ENCODE results near the gene TMEM59L.

The TMEM59L gene

DNA sequence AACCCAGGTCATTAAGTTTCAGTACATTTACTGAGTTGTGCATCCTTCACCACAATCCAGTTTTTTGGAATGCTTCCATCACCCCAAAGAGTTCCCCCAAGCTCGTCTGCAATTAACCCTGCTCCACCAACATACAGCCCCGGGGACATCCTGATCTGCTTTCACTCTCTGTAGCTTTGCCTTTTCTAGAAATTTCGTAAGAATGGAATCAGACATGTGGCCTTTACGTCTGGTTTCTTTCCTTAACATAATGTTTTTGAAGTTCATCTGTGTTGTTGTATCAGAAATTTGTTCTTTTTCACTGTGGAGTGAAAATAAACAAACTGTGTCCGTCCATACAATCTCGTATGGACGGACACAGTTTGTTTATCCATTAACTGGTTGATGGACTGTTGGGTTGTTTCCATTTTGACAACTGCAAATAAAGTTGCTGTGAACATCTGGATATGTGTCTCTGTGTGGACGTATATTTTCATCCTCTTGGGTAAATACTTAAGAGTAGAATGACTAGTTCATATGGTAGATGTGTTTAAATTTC, 27.1 kb downstream of the TMEM59L start:
- DNase-seq: no peak

DNA sequence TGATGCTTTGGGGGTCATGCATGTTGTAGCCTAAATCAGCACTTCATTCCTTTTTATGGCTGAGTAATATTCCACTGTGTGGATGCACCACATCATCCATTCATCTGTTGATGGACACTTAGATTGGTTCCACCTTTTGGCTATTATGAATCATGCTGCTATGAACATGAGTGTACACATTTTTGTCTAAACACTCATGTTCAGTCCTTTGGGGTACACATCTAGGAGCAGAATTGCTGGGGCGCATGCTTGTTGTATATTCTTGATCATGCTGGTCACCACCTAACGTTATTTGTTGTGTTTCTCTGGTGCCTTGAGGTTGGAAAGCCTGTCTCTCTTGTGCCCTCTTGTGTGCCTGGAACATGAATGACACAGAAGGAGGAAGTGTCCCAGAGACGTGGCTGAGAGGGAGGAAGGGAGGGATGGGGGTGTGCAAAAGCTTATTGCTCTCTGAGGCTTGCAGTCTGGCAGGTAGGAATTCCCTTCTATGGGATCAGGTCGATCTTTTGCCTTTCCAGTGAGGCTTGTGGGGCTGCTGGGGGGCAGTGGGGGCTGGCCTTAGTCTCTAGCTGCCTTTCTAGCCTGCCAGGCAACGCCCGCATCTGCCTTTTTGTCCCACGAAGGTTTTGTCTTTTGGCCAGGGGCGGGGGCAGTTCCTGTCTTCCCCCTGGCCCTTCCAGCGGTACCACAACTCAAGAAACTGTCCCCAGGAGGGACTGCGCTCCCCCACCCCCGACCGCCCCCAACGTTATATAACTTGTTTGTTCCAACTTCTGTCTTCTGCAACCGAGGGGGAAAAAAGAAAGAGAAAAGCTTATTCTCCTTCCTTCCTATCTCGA, 31.7 kb downstream of the TMEM59L start:
- no peak for DNase-seq

DNA sequence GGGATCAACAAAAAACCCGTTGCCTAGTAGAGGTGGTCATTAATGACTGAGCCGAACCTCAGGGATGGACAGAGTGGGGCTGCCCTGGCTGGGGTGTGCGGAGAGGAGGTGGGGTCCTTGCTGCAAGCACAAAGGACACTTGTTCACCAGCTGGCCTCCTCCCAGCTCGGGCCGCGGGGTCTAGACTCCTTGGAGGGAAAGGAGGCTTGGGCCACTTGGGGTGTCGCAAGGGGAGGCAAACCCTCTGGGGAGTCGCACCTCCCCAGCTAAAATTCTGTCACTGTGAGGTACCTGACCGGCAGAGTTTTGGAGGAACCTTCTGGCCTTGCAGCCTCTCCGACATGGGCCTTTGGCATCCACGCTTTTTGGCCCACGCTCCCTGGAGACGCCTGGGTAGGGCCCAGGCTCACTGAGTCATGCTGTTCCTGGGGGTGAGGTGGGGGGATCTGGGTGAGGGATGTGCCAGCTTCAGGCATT, 32.4 kb downstream of the TMEM59L start:
- DNase-seq: no peak

DNA sequence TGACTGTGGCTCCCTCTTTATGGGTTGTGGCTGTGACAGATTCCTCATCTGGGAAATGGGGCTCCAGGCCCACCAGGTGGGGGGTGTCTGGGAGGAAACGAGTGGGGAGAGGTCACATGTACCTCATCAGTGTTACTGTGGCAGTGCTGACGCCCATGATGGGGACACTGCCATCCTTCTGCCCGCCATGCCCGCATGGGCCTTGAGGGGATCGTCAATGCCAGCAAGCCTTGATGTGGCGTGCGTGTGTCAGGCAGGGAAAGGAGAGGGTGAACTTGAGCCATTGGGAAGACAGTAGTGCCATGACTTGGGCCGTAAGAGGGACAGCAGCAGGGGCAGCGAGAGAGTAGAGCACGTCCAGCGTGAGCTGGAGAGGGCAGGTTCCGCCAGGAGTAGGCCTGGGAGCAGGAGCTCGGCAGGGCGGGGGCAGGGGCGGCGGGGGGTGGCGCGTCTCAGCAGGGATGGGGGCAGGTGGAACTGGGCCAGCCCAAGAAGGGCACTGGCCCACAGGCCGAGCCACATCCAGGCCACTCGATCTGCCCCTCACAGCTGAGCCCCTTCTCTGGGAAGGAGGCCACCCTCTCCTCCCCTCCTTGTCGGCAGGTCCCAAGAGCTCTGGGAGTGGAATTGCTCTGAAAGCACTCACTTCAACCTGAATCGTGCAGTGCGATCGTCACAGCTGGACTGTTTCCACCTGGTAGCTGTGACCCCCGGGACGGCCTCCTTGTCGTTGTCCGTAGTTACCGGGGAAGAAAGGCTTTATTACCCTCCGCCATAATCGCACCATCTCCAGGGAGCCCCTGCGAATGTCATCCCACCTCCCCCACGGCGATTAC, 34.1 kb downstream of the TMEM59L start:
- no peak for DNase-seq

DNA sequence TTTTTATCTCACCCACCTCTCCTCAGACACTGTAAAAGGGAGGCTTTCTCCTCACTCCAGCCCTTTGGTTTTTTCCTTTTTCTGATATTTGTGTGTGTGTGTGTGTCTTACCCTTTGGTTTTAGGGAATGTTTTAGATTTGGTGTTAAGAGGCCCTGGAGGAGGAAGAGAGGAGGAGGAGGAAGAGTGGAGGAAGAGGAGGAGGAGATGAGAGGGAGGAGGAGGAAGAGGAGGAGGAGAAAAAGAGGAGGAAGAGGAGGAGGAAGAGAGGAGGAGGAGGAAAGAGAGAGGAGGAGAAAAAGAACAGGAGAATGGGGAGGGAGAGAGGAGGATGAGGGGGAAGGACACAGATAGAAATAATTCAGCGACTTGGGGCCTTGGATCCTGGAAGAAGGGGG, 34.7 kb downstream of the TMEM59L start:
- DNase-seq: no peak

DNA sequence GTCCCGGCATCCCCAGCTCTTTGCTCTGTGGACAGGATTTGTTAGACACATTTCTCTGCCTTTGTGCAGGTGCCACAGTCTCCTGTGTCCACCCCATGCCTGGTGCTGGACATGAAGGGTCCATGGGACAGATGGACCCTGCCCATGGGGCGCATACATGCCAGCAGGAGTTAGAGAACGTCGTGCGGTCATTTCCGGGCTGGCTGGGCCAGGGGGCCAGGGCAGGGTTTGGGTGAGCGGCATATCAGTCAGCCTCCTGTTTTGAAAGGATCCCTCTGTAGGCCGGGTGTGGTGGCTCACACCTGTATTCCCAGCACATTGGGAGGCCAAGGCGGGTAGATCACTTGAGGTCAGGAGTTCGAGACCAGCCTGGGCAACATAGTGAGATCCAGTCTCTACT, 35.1 kb downstream of the TMEM59L start:
- DNase-seq: no peak

DNA sequence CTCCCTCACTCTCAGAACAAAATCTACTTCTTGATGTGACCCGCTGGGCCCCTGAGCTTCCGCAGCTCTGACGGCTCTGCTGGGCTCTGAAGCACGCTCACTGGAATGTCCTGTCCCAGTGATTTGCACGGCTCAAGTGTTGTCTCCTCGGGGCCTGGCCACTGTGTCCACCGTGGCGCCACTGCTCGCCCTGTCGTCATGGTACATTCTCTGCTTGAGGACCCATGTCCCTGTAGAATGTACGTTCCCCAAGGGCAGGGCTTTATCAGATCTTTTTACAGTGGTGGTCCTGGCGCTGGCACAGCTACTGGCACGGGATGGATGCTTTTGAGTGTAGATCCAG, 36.3 kb downstream of the TMEM59L start:
- DNase-seq: no peak

DNA sequence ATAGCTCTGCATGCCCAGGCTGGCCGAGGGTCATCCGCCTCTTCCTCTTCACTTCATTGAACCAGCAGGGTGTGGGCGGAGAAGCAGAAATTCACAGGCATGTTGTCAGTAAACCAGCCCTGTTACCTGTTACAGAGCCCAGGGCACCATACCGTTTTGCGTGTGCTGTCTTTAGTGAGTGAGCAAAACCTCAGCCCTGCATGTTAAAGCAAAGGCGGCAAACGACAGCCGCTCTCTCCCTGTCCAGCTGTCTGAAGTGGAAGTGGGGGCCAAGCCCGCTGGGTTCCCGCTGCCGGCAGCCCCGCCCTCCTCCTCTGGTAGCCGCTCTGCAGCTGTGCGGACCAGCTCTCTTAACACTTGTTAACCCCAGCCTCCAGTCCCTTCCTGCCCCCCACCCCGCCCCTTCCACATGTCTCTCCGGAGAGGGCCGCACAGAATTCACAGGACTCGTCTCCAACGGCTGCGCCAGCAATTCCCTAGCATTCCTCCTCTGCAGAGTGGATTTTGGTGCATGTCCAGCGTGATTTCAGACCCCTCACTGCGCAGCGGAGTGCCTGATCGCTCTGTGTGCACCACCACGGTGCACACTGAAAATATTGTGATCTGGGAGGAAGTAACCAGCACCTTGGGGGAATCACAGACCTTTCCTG, 36.8 kb downstream of the TMEM59L start:
- DNase-seq: no peak

DNA sequence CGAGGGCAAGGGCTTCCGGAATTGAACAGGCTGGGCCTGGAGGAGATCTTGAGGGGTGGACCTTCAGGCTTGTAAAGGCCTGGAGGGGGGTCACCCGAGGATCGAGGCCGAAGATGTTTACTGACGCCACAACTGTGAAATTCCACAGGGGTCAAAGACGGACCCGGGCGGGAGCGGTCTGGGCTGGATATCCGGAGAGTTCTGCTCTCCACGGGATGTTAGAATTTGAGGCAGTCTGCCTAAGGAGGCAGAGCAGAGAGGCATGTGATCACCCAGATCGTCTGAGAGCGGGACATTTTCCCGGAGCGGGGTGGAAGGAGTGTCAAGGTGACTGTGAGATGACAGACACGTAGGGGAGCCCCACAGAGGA, 37.3 kb downstream of the TMEM59L start:
- DNase-seq: no peak

DNA sequence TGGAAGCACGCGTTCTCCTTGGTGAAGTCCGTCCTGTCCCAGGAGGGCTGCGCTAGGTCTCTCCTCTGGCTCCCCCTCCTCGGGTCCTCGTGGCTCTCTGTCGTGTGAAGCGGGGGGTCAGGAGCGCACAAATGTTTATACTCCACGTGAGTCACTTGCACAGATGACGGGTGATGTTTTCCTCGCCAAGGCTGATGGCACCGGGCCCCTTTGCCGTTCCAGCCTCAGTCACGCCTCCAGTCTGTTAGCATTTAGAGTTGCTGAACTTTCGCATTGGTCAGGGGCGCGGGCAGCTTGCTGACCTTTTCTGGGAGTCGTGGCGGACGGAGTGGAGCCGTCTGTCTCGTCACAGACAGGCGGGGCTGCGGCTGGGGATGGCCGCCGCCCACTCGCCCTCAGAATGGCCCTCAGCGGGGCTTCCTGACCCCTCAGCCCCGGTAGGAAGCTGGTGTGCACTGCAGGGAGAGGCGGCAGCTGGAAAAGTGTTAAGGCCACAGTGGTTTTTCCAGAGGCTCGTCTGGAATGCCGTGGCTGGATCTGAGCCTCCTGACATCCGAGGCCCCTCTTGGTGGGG, 37.9 kb downstream of the TMEM59L start:
- DNase-seq: no peak

DNA sequence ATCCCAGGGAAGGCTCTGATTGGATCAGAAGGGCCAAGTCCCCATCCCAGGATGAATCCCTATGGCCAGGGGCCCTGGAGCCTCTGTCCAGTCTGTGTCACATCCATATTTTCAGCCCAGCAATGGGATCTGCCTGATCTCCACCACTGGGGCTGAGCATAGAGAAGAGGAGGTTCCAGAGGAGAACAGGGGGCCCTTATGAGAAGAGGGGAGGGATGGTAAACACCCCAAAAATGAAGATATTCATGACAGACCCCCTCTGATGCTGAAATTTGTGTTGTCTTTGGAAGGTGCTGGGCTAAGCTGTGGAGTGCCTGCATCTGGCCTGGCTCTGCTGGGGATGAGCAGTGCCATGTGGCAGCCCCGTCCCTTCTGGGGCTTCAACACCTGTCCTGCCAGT, 38.6 kb downstream of the TMEM59L start:
- no peak for DNase-seq

DNA sequence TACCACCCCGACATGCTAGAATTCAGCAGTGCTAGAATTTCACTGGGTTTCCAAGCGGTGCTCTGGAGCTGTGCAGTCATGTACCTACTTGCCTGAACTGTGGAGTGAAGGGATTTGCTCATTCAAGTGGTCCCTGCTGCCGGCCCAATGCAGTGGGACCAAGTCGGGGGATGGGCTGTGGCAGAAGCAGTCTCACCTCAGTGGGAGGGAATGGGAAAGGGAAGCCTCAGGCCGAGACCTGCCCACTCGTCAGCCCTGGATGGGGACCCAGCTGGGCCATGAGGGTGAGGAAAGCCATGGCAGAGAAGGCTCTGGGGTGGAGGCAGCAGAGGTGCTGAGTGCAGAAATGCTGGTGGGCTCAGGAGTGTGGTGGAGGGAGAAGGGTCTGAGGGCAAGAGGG, 39.1 kb downstream of the TMEM59L start:
- DNase-seq: no peak

DNA sequence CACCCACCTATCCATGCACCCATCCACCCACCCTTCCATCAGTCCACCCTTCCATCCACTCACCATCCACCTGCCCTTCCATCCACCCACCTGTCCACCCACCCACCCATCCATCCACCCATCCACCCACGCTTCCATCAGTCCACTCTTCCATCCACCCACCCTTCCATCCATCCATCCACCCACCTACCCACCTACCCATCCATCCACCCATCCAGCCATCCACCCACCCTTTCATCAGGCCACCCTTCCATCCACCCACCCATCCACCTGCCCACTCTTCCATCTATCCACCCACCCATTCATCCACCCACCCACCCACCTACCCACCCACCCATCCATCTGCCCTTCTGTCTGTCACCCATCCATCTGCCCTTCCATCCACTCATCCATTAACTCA, 41.2 kb downstream of the TMEM59L start:
- DNase-seq: no peak

DNA sequence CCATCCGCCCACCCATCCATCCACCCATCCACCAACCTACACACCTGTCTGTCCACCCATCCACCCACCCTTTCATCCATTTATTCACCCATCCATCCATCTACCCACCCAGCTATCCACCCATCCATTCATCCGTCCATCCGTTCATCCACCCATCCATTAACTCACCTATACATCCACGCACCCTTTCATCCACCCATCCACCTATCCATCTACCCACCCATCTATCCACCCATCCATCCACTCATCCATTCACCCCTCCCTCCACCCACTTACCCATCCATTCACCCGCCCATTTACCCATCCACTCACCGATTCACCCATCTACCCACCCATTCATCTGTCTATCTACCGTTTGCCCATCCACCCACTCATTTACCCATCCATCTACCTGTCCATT, 41.8 kb downstream of the TMEM59L start:
- DNase-seq: no peak

DNA sequence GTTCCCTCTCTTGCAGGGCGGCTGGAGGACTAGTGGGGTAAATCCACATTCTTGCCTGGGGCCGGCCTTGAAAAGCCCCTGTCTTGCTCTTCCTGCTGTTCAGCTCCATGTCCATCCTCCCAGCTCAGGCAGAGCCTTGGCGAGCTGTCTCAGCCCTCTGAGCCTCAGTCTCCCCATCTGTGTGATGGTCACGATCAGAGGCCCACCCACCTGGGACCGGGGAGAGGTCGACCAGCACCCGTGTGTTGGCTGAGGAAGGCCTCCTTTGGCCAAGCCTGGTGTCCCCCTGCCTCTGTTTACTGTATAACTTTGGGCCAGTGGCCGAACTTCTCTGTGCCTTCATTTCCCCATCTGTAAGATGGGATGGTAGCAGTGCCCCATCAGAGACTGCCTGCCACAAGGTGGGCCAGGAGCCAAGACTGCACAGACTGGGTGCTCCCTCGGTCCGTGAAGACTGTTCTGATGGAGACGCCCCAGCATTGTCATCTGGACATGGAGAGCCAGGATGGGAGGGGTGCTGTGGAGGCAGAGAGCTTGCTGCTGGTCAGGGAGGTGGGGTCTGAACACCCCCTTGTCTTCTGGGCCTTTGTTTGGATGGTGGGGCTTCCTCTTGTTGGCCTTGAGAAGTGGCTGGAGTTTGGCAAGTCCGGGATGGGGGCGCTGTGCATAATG, 42.6 kb downstream of the TMEM59L start:
- no peak for DNase-seq

DNA sequence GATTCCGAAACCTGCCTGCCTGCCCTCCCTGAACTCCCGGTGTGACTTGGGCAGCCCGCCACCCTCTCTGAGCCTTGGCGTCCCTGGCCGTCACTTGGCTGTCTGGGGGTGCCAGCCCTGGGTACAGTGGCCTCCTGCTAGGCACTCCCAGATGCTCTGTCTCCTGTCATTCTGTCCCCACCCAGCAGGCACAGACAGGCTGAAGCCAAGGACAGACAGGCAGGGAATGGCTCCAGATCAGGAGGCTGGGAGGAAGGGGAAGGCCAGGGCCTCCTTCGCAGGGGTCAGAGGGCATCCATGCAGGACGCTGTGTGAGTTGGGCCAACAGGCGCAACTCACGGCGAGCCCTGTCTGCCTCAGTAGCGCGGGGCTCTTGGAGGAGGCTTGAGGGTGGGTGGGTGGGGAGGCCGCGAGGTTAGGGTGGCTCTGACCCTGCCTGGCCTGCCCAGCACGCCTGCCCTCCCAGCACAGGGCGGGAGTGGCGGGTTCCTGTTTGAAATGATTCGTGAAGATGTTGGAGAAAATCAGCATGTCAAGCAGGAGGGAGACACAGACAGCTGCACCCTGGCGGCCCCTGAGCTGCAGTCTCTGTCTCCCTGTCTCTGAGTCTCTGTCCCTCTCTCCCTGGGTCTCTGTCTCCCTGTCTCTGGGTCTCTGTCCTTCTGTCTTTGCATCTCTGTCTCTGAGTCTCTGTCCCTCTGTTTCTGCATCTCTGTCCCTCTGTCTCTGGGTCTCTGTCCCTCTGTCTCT, 43.8 kb downstream of the TMEM59L start:
- no peak for DNase-seq

DNA sequence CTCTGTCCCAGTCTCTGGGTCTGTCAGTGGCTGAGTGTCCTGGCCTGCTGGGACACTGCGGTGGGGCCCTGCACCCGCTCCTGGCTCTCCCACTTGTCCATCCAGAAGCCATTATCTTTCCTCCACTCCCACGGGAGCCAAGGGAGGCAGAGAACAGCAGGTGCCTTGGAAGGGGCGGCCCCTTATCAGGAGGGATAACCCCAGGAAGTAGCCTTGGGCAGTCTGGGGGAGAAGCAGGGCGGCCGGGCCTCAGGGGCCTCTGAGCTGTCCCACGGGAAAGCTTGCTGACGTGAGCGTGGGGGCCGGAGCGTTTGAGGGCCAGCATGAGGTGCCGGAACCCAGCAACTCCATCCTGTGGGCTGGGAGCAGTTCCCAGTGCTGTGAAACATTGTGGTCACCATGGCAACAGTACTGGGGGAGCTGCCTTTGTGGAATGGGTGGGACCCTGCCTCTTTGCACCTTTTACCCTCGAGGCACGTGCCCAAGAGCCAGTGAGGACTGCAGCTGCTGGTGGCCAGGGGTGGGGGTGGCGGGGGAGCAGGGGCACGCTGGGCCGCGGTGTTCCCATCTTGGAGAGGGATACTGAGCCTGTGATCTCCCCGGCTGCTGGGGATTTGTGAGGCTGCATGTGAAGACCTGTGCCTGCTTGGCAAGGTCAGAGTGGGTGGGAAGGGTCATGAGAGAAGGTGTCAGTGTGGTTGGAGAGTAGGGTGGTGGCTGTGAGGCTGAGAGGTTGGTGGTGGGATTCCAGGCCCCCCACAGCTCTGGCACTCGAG, 45.1 kb downstream of the TMEM59L start:
- no peak for DNase-seq

DNA sequence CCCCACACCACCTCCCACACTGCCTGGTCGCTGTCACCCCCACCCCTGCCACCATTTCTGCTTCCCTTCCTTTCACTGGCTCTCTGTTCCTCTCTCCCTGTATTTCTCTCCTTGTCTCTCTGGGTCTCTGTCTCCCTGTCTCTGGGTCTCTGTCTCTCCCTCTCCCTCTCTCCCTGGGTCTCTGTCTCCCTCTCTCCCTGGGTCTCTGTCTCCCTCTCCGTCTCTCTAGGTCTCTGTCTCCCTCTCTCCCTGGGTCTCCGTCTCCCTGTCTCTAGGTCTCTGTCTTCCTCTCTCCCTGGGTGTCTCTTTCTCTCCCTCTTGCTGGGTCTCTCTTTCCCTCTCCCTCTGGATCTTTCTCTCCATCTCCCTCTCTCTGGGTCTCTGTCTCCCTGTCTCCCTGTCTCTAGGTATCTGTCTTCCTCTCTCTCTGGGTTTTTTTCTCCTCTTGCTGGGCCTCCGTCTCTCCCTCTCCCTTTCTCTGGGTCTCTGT, 45.7 kb downstream of the TMEM59L start:
- DNase-seq: no peak

DNA sequence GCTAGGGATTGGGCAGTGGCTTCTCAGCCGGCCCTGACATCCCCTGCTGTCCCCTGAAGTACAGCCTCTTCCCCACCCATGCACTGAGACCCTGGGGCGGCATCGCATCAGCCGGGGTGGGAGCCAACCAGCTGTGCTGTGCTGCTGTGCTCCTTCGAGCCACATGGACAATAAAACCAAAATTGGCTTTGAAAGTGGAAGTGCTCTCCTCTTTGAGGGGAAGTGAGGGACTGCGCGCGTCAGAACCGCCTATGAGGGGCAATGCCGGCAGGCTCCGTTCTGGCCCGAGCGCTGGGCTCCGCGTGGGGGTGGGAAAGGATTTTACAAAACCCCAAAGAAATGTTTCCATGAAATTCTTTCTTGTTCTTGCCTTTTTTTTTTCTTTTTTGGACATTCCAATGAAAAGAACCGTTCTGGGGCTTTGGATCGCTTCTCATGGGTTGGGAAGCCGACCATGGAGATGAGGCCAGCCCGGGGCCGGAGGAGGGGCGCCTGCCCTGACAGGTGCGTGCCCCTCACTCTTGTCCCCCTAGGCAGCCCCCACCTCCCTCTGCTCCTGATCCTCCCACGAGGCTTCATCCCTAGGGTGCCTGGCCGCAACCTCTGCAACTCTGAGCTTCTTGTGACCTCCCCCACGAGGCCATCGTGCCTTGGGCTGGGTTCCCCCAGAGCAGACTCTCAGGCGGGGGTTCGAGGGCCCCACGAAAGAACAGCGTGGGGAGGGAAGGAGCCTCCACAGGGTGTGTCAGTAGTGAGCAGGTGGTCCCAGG, 46.8 kb downstream of the TMEM59L start:
- no peak for DNase-seq

All from NCI-H1105 (cell line).